Hepatocyte (in vitro differentiated cells): ENCODE results near the gene CNST. TPM values are rescaled to one million over a fixed set of nuclear protein-coding genes. Genes with fewer than 3 reads are reported as not detected.
A peak's percentile ranks its signal among the peaks of the same experiment; 100 is the strongest.
"Not testable (repeated sequence)": the region's sequence is repeated elsewhere in the genome, so short reads cannot be mapped to it uniquely, and the experiment has no call there.

Source experiments
- DNase-seq: peaks from one replicate; pipeline ENCODE4 v3.0.0-alpha.2; 2016; ENCODE audit warnings: low spot score
- H2AFZ ChIP-seq: fragments of 200-600 bp; sonication (generic); 2 replicates; pipeline ENCODE4 v1.6.0; 2016; ENCODE audit warnings: antibody characterized with exemption, mild to moderate bottlenecking
- H3K27ac ChIP-seq: fragments of 200-600 bp; sonication (generic); 2 replicates; pipeline ENCODE4 v1.5.1; 2016; ENCODE audit warnings: mild to moderate bottlenecking
- H3K27me3 ChIP-seq: fragments of 200-600 bp; sonication (generic); 2 replicates; pipeline ENCODE4 v1.6.1; 2016
- H3K36me3 ChIP-seq: fragments of 200-600 bp; sonication (generic); replicated peaks from 2 replicates; pipeline ENCODE4 v1.5.1; 2016; ENCODE audit warnings: low read depth; ENCODE audit not compliant: insufficient read depth
- H3K4me1 ChIP-seq: fragments of 200-600 bp; sonication (generic); 2 replicates; pipeline ENCODE4 v1.5.1; 2016; ENCODE audit warnings: mild to moderate bottlenecking, moderate library complexity; ENCODE audit not compliant: insufficient read depth
- H3K4me2 ChIP-seq: fragments of 200-600 bp; sonication (generic); 2 replicates; pipeline ENCODE4 v1.6.0; 2016
- H3K4me3 ChIP-seq: fragments of 200-600 bp; sonication (generic); 2 replicates; pipeline ENCODE4 v1.5.1; 2016; ENCODE audit warnings: mild to moderate bottlenecking
- H3K79me2 ChIP-seq: fragments of 200-600 bp; sonication (generic); 2 replicates; pipeline ENCODE4 v1.6.0; 2017; ENCODE audit warnings: mild to moderate bottlenecking
- H3K9me2 ChIP-seq: fragments of 200-600 bp; sonication (generic); replicated peaks from 2 replicates; pipeline ENCODE4 v1.6.0; 2017; ENCODE audit warnings: mild to moderate bottlenecking; ENCODE audit not compliant: insufficient read depth
- H3K9me3 ChIP-seq: fragments of 200-600 bp; sonication (generic); 2 replicates; pipeline ENCODE4 v1.5.1; 2016; ENCODE audit warnings: low read depth, mild to moderate bottlenecking
- H4K20me1 ChIP-seq: fragments of 200-600 bp; sonication (generic); 2 replicates; pipeline ENCODE4 v1.6.0; 2016; ENCODE audit warnings: mild to moderate bottlenecking; ENCODE audit not compliant: insufficient read depth, poor library complexity, severe bottlenecking
- EZH2 ChIP-seq: fragments of 200-600 bp; sonication (generic); IDR thresholded peaks from 2 replicates; pipeline ENCODE4 v1.6.1; 2016; ENCODE audit warnings: antibody characterized with exemption, mild to moderate bottlenecking, borderline replicate concordance
- EZH2phosphoT487 ChIP-seq: fragments of 200-600 bp; sonication (generic); IDR thresholded peaks from one replicate; pipeline ENCODE4 v1.6.1; 2018; ENCODE audit warnings: antibody characterized with exemption, mild to moderate bottlenecking, low read depth, moderate library complexity; ENCODE audit not compliant: unreplicated experiment, severe bottlenecking
- WGBS: methylation state at CpG from one replicate; pipeline ENCODE4 v1.1.6; 2016; ENCODE audit warnings: low lambda C conversion rate; ENCODE audit errors: missing lambda C conversion rate; 5-methylcytosine and 5-hydroxymethylcytosine counted together
- polyA plus RNA-seq: library from polyadenylated mRNA; unstranded; fragments of >200 nt; fragmentation: Nextera tagmentation; extraction: Ambion mirVana; gene quantifications from 2 replicates; pipeline ENCODE4 v1.2.1, GENCODE V29; 2016
- total RNA-seq: library from RNA; depleted of rRNA; stranded (reverse); fragments of >200 nt; gene quantifications from 2 replicates; pipeline ENCODE4 v1.2.3, GENCODE V29; 2014
- TF ChIP-seq, protein P1 (sequence below): fragments of 200-600 bp; sonication (generic); IDR thresholded peaks from 2 replicates; pipeline ENCODE4 v1.5.1; 2016; ENCODE audit warnings: antibody characterized with exemption, mild to moderate bottlenecking; ENCODE audit not compliant: poor library complexity

Gene CNST
- total and polyA plus RNA-seq, 2 experiments from 2014 or later = 7.1 to 16.4 TPM

DNA sequence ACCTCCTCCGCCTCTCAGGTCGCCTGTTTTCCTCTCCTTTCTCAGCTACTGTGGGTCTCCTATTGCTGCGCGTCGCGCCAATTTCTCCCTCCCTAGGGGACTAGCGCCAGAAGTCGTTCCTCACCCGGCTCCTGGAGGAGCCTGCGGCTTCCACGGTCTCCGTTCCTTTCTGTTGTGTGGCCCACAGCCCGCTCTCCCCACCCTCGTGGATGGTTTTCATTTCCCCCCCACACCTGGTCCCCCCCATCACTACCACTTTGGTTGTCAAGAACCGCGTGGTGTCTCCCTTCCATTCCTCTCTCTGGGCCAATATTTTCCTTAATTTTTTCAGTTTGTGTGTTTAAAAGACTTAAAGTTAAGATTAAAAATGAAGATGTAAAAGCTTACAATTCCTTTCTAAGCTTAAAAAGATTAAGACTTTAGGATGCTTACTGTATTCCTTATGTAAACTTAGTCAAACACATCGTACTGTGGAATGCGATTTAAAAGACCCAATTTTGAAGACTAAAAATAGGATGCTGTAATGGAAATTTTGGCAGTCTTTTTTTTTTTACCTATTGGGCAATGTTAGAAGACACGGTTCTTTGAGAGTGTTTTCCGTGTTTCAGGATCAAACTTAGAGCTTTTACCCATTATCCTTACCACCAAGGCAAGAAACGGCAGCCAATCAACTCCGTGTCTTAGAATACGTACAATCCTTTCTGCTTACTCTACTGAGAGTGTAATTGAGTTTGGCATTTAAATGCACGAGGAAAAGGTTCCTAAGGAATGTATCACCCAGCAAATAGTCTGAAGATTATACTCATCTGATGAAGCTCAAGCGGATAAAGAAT is 773 bp downstream of the CNST start:
- TF ChIP-seq, protein P1, sequence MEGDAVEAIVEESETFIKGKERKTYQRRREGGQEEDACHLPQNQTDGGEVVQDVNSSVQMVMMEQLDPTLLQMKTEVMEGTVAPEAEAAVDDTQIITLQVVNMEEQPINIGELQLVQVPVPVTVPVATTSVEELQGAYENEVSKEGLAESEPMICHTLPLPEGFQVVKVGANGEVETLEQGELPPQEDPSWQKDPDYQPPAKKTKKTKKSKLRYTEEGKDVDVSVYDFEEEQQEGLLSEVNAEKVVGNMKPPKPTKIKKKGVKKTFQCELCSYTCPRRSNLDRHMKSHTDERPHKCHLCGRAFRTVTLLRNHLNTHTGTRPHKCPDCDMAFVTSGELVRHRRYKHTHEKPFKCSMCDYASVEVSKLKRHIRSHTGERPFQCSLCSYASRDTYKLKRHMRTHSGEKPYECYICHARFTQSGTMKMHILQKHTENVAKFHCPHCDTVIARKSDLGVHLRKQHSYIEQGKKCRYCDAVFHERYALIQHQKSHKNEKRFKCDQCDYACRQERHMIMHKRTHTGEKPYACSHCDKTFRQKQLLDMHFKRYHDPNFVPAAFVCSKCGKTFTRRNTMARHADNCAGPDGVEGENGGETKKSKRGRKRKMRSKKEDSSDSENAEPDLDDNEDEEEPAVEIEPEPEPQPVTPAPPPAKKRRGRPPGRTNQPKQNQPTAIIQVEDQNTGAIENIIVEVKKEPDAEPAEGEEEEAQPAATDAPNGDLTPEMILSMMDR = peak; percentile 10
- TF ChIP-seq EZH2phosphoT487 (no peak), EZH2 (no peak)
- H2AFZ ChIP-seq = peak overlapping the region; percentile 69
- H3K4me3 ChIP-seq = peak overlapping the region; percentile 71
- H3K4me2 ChIP-seq = peak overlapping the region; percentile 80
- peak; percentile 35 for DNase-seq
- no peaks in the 10 kb centered on the region for H4K20me1 ChIP-seq
- WGBS = 3% methylated on average over 24 of the region's 25 CpGs
- peaks cover 71% of the 10 kb centered on the region for H3K79me2 ChIP-seq
- H3K9me2 ChIP-seq = no peaks in the 10 kb centered on the region
- no peaks in the 10 kb centered on the region for H3K9me3 ChIP-seq
- no peaks in the 10 kb centered on the region for H3K36me3 ChIP-seq
- H3K27ac ChIP-seq = peak overlapping the region; percentile 86
- no peaks in the 10 kb centered on the region for H3K27me3 ChIP-seq
- H3K4me1 ChIP-seq = peaks cover 14% of the 10 kb centered on the region

- H3K4me3 ChIP-seq = no peak overlapping the region
- H4K20me1 ChIP-seq = no peaks in the 10 kb centered on the region
- H3K27me3 ChIP-seq = no peaks in the 10 kb centered on the region
- no peaks in the 10 kb centered on the region for H3K9me2 ChIP-seq
- 63% methylated on average over 4 of the region's 4 CpGs for WGBS
- peak overlapping the region; percentile 80 for H3K4me2 ChIP-seq
- no peak for DNase-seq
- H3K27ac ChIP-seq = peak overlapping the region; percentile 86
- H3K79me2 ChIP-seq = peaks cover 73% of the 10 kb centered on the region
- no peaks in the 10 kb centered on the region for H3K9me3 ChIP-seq
- peaks cover 14% of the 10 kb centered on the region for H3K4me1 ChIP-seq
- no peak overlapping the region for H2AFZ ChIP-seq
- no peak for TF ChIP-seq EZH2phosphoT487
- TF ChIP-seq EZH2 = no peak
- TF ChIP-seq, protein P1 = no peak
- H3K36me3 ChIP-seq = no peaks in the 10 kb centered on the region
Observed at GRCh38 chr1:246567646-246568235, 1.5 kb downstream of the CNST start.

DNA sequence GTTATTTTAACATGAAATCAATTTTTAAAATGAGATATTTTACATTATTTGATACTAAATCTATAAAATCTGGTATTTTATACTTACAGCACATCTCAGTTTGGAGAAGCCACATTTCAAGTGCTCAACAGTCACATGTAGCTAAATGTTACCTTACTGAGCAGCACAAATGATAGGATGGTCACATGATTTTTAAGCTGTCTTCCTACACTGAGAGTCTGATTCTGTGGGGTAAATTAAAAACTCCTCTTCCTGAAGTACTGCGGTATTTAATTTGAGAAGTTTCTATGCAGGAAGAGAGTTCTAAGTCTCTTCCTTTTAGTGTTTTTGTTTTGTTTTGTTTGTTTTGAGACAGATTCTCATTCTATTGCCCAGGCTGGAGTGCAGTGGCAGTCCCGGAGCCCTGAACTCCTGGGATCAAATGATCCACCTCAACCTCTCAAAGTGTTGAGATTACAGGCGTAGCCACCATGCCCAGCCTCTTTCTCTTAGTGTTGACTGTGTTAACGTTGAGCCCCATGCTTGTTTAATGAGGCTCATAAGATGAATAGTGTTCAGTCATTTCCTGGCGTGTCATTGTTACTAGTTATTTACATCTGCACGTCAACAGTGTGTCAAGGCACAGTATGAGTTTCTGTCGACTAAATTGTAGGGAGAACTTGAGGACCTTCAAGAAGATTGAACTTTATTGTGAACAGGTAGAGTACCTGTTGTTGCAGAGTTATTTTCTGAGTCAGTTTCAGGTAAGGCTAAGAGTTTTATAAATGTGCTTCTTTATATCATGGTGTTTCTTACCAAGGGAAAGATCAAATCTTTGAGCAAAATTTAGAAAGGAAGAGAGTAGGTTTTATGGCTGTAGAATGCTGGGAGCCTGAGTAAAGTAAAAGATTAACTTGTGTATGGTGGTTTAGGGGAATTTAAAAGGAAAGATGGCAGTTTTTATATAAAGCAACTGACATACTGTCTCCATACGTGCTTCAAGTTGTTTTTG is 3.3 kb downstream of the CNST start:
- TF ChIP-seq EZH2phosphoT487 = no peak
- TF ChIP-seq EZH2 = no peak
- TF ChIP-seq, protein P1 = no peak
- peaks cover 14% of the 10 kb centered on the region for H3K4me1 ChIP-seq
- WGBS = 72% methylated on average over 8 of the region's 8 CpGs

DNA sequence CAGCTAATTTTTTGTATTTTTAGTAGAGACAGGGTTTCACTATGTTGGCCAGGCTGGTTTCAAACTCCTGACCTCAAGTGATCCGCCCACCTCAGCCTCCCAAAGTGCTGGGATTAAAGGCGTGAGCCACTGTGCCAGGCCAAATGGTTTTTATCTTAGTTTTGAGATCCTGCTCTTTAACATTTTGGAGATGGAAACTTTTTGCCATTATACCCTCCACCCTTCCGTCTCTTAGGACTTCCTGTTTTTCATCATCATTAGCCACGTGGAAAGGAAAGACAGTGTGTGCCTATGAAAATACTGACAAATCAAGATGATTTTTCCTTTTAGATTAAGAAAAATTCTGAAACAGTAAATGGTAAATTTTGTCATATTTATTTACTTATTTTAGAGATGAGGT is 5.1 kb downstream of the CNST start:
- peaks cover 79% of the 10 kb centered on the region for H3K79me2 ChIP-seq
- H3K27ac ChIP-seq, H3K9me2 ChIP-seq, H3K36me3 ChIP-seq, H4K20me1 ChIP-seq, H3K9me3 ChIP-seq, H3K4me2 ChIP-seq, H3K4me1 ChIP-seq, H3K4me3 ChIP-seq, DNase-seq, H2AFZ ChIP-seq, H3K27me3 ChIP-seq: not testable (repeated sequence)
- WGBS = 89% methylated on average over 4 of the region's 4 CpGs

More for the DNA sequence above, 3.3 kb downstream of the CNST start:
- Histone ChIP-seq H3K9me3 (no peaks in the 10 kb centered on the region), H3K4me3 (no peak overlapping the region), H3K79me2 (peaks cover 76% of the 10 kb centered on the region), H3K27me3 (no peaks in the 10 kb centered on the region), H3K9me2 (no peaks in the 10 kb centered on the region), H2AFZ (no peak overlapping the region), H3K27ac (peak overlapping the region; percentile 65), H4K20me1 (no peaks in the 10 kb centered on the region), H3K36me3 (no peaks in the 10 kb centered on the region), H3K4me2 (peak overlapping the region; percentile 35)
- DNase-seq = no peak
